ENCODE data around the gene OIT3.

DNA sequence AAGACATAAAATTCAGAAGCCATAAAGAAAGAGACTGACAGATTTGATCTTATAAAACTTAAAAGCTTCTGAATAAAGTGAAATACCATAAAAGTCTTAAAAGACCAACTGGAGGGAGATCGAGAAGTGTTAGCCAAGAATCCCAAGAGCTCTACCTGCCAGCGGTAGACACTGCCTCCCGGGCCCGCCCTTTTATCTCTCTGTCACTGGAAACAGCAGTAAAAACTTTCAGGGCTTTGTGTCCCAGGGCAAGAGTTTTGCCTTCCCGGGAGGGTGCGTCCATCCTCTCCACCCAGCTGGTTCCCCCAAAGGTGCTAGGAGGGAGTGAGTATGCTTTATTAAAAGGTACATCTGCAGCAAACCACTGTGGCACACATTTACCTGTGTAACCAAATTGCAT is 55.2 kb downstream of the OIT3 start:
- TF ChIP-seq, protein P1, sequence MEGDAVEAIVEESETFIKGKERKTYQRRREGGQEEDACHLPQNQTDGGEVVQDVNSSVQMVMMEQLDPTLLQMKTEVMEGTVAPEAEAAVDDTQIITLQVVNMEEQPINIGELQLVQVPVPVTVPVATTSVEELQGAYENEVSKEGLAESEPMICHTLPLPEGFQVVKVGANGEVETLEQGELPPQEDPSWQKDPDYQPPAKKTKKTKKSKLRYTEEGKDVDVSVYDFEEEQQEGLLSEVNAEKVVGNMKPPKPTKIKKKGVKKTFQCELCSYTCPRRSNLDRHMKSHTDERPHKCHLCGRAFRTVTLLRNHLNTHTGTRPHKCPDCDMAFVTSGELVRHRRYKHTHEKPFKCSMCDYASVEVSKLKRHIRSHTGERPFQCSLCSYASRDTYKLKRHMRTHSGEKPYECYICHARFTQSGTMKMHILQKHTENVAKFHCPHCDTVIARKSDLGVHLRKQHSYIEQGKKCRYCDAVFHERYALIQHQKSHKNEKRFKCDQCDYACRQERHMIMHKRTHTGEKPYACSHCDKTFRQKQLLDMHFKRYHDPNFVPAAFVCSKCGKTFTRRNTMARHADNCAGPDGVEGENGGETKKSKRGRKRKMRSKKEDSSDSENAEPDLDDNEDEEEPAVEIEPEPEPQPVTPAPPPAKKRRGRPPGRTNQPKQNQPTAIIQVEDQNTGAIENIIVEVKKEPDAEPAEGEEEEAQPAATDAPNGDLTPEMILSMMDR (IDR thresholded peaks at IDR 0.05) = no peak
- TF ChIP-seq ZFX (IDR thresholded peaks at IDR 0.05; ENCODE audit: borderline replicate concordance) = no peak

Measured in 22Rv1 (cell line).